HepG2 (cell line): ENCODE data around the gene CFAP97. TPM values are rescaled to one million over a fixed set of nuclear protein-coding genes. Genes with fewer than 3 reads are reported as not detected.
A peak's percentile ranks its signal among the peaks of the same experiment; 100 is the strongest.

Experiments used
- BORCS8-MEF2B ChIP-seq: sonication (generic); formaldehyde crosslinking; IDR thresholded peaks from 2 replicates; pipeline ENCODE4 v1.8.0; 2022; ENCODE audit warnings: mild to moderate bottlenecking, missing genetic modification reagents
- CHCHD3 ChIP-seq: sonication (generic); formaldehyde crosslinking; IDR thresholded peaks from 2 replicates; pipeline ENCODE4 v1.8.0; 2022; ENCODE audit warnings: mild to moderate bottlenecking, missing genetic modification reagents, moderate library complexity
- E2F1 ChIP-seq: sonication (generic); formaldehyde crosslinking; IDR thresholded peaks from 2 replicates; pipeline ENCODE4 v1.5.0; 2020; ENCODE audit warnings: missing genetic modification reagents
- FOXJ3 ChIP-seq: sonication (generic); formaldehyde crosslinking; IDR thresholded peaks from 2 replicates; pipeline ENCODE4 v1.4.0; 2020; ENCODE audit warnings: missing genetic modification reagents, mild to moderate bottlenecking, borderline replicate concordance
- IRF9 ChIP-seq: sonication (generic); formaldehyde crosslinking; IDR thresholded peaks from 2 replicates; pipeline ENCODE4 v1.8.0; 2022; ENCODE audit warnings: missing genetic modification reagents, mild to moderate bottlenecking, borderline replicate concordance
- JDP2 ChIP-seq: sonication (generic); formaldehyde crosslinking; IDR thresholded peaks from 2 replicates; pipeline ENCODE4 v1.8.1; 2022; ENCODE audit warnings: missing genetic modification reagents, borderline replicate concordance
- JUNB ChIP-seq: sonication (generic); formaldehyde crosslinking; IDR thresholded peaks from 2 replicates; pipeline ENCODE4 v1.8.0; 2022; ENCODE audit warnings: missing genetic modification reagents, mild to moderate bottlenecking, borderline replicate concordance
- KAT7 ChIP-seq: IDR thresholded peaks from 2 replicates; pipeline ENCODE4 v1.6.1; 2018; ENCODE audit warnings: borderline replicate concordance, missing compliant biosample characterization
- KLF13 ChIP-seq: sonication (generic); formaldehyde crosslinking; IDR thresholded peaks from 2 replicates; pipeline ENCODE4 v1.4.0; 2020; ENCODE audit warnings: mild to moderate bottlenecking, missing genetic modification reagents
- MYC ChIP-seq: sonication (generic); formaldehyde crosslinking; IDR thresholded peaks from 2 replicates; pipeline ENCODE4 v1.9.0; 2021; ENCODE audit warnings: missing genetic modification reagents, borderline replicate concordance
- NFE2 ChIP-seq: sonication (generic); formaldehyde crosslinking; IDR thresholded peaks from 2 replicates; pipeline ENCODE4 v1.4.0; 2020; ENCODE audit warnings: missing genetic modification reagents
- NR0B2 ChIP-seq: sonication (generic); formaldehyde crosslinking; IDR thresholded peaks from 2 replicates; pipeline ENCODE4 v1.4.0; 2020; ENCODE audit warnings: mild to moderate bottlenecking, missing genetic modification reagents
- PTBP1 ChIP-seq: fragments of 200-400 bp; formaldehyde crosslinking; IDR thresholded peaks from 2 replicates; pipeline ENCODE4 v1.6.1; 2018; ENCODE audit warnings: low read length, low read depth; ENCODE audit not compliant: poor library complexity, severe bottlenecking
- RELA ChIP-seq: sonication (generic); formaldehyde crosslinking; IDR thresholded peaks from 2 replicates; pipeline ENCODE4 v1.4.0; 2020; ENCODE audit warnings: missing genetic modification reagents
- SP1 ChIP-seq, 2 experiments: fragments of 450-650 bp in 1 of 2; sonication (generic) in 1 of 2; formaldehyde crosslinking in 1 of 2; IDR thresholded peaks; 2 replicates each; pipeline versions ENCODE4 v1.4.0 to v1.6.1; 2016 to 2020; ENCODE audit warnings: missing genetic modification reagents in 1 of 2
- TBP ChIP-seq: sonication (generic); formaldehyde crosslinking; IDR thresholded peaks from 2 replicates; pipeline ENCODE4 v1.5.0; 2020; ENCODE audit warnings: missing genetic modification reagents
- TFAP4 ChIP-seq: sonication (generic); IDR thresholded peaks from 2 replicates; pipeline ENCODE4 v1.6.1; 2016; ENCODE audit warnings: low read depth, borderline replicate concordance
- TFDP2 ChIP-seq: sonication (generic); formaldehyde crosslinking; IDR thresholded peaks from 2 replicates; pipeline ENCODE4 v1.4.0; 2020; ENCODE audit warnings: missing genetic modification reagents
- THAP11 ChIP-seq: IDR thresholded peaks from 2 replicates; pipeline ENCODE4 v1.6.1; 2016; ENCODE audit warnings: missing biosample characterization, missing genetic modification reagents
- ZNF253 ChIP-seq: sonication (generic); formaldehyde crosslinking; IDR thresholded peaks from 2 replicates; pipeline ENCODE4 v1.8.0; 2022; ENCODE audit warnings: mild to moderate bottlenecking, missing genetic modification reagents, borderline replicate concordance
- ZNF263 ChIP-seq: sonication (generic); formaldehyde crosslinking; IDR thresholded peaks from 2 replicates; pipeline ENCODE4 v1.4.0; 2020; ENCODE audit warnings: missing genetic modification reagents
- ZNF33A ChIP-seq: sonication (generic); formaldehyde crosslinking; IDR thresholded peaks from 2 replicates; pipeline ENCODE4 v1.5.1; 2020; ENCODE audit warnings: missing genetic modification reagents, mild to moderate bottlenecking, moderate library complexity, borderline replicate concordance
- ZNF530 ChIP-seq: sonication (generic); formaldehyde crosslinking; IDR thresholded peaks from 2 replicates; pipeline ENCODE4 v1.5.0; 2020; ENCODE audit warnings: low read depth, mild to moderate bottlenecking, missing genetic modification reagents
- ZNF572 ChIP-seq: sonication (generic); formaldehyde crosslinking; IDR thresholded peaks from 2 replicates; pipeline ENCODE4 v1.5.1; 2020; ENCODE audit warnings: mild to moderate bottlenecking, missing genetic modification reagents
- ZNF780A ChIP-seq: sonication (generic); formaldehyde crosslinking; IDR thresholded peaks from 2 replicates; pipeline ENCODE4 v1.8.0; 2022; ENCODE audit warnings: mild to moderate bottlenecking, missing genetic modification reagents, moderate library complexity
- ZNF850 ChIP-seq: sonication (generic); formaldehyde crosslinking; conservative IDR thresholded peaks from 2 replicates; pipeline ENCODE4 v1.9.0; 2021; ENCODE audit warnings: mild to moderate bottlenecking, missing genetic modification reagents
- polyA plus RNA-seq, 8 experiments: library from polyadenylated mRNA; depleted of rRNA in 3 of 8; stranded (reverse) in 7 of 8; unstranded in 1 of 8; fragments of >200 nt; fragmentation: Illumina TruSeq in 4 of 8; extraction: Trizol in 4 of 8; gene quantifications; 2 replicates each; pipeline versions ENCODE4 v1.2.1 to v1.2.3, GENCODE V29; 2011 to 2016; ENCODE audit warnings: low read depth in 4 of 8, missing spikeins in 1 of 8, mixed read lengths in 1 of 8; ENCODE audit not compliant: insufficient read depth in 1 of 8
- total RNA-seq, 5 experiments: library from RNA; depleted of rRNA; stranded (reverse); fragments of >200 nt; fragmentation: Illumina TruSeq; extraction: Trizol; gene quantifications; 2 replicates each; pipeline ENCODE4 v1.2.3, GENCODE V29; 2016; ENCODE audit warnings: low read depth in 1 of 5

The CFAP97 gene
- total and polyA plus RNA-seq, 2 of the 13 experiments (the other 11 are each of a cell fraction or from before 2014, with no cell fraction given) = 32.1 to 44.4 TPM

GRCh38 chr4:185203486-185204237 lies at the start of gene CFAP97 (continued):
- peak; percentile 83; the same call in 1 of the 2 replicates for TF ChIP-seq MYC (CRISPR knock-in tag)
- TF ChIP-seq JDP2 = no peak
- no peak for TF ChIP-seq CHCHD3 (CRISPR knock-in tag)
- no peak for TF ChIP-seq ZNF33A (CRISPR knock-in tag)
- TF ChIP-seq SP1 (IDR thresholded peaks at IDR 0.05) = no peak
- TF ChIP-seq SP1 (CRISPR knock-in tag; IDR thresholded peaks at IDR 0.05) = no peak
- TF ChIP-seq E2F1 (CRISPR knock-in tag) = no peak
- no peak for TF ChIP-seq ZNF253 (CRISPR knock-in tag)
- no peak for TF ChIP-seq IRF9
- TF ChIP-seq TFAP4 = no peak
- no peak for TF ChIP-seq ZNF572 (CRISPR knock-in tag)
- TF ChIP-seq FOXJ3 (CRISPR knock-in tag) = no peak
- no peak for TF ChIP-seq ZNF530 (CRISPR knock-in tag)
- TF ChIP-seq TBP (CRISPR knock-in tag) = no peak
- TF ChIP-seq JUNB (CRISPR knock-in tag) = no peak
- TF ChIP-seq NFE2 (CRISPR knock-in tag) = no peak
- TF ChIP-seq THAP11 (CRISPR knock-in tag) = no peak; the same call in 1 of the 2 replicates
- TF ChIP-seq ZNF850 = no peak
- 0 out of 2 replicates have a peak, but pooled peaks have one; percentile 39 for TF ChIP-seq KAT7 (CRISPR knock-in tag)
- no peak for TF ChIP-seq KLF13 (CRISPR knock-in tag)
- peak; percentile 38; the same call in 1 of the 2 replicates for TF ChIP-seq NR0B2 (CRISPR knock-in tag)
- no peak for TF ChIP-seq PTBP1
- TF ChIP-seq ZNF263 (CRISPR knock-in tag) = no peak; the same call in 1 of the 2 replicates
- no peak for TF ChIP-seq ZNF780A (CRISPR knock-in tag)
- peak; percentile 63 for TF ChIP-seq TFDP2 (CRISPR knock-in tag)
- no peak for TF ChIP-seq RELA
- peak; percentile 76; the same call in 1 of the 2 replicates for TF ChIP-seq BORCS8-MEF2B (CRISPR knock-in tag)
